ENCODE results near the gene BCL2L13. TPM values are rescaled to one million over a fixed set of nuclear protein-coding genes. Genes with fewer than 3 reads are reported as not detected.

BCL2L13 gene
- total RNA-seq, 2 donors from 2014 or later: 64.7 to 67.9 TPM

DNA sequence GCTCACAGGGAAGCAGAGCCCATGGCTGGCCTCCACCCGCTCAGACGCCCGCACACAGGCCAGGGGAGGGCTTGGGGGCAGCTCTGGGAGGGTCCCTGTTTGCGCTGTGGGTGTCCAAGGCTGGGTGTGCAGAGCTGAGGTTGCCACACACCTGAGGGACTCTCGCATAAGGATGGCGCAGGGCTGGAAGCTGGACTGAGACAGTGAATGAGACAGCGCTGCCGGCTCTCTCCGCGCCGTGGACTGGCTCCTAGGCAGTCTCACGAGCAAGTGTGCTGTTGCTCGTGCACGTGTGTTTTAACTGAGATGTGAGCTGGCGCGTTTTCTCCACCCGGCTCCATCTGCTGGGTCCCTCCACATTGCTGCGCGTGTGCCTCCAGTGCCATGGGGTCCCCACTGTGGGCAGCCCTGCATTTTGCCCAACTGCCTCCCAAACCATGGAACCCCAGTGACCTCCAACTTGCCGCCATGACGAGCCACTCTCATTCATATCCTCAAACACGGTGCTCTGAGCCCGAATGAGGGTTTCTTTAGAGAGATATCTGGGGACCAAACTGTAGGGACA, 139.9 kb downstream of the BCL2L13 start:
- Histone ChIP-seq H3K27ac (no peak overlapping the region), H3K27me3 (replicated peaks; ENCODE audit: insufficient read depth) (no peaks in the 10 kb centered on the region), H3K36me3 (no peaks in the 10 kb centered on the region), H3K4me3 (no peak overlapping the region), H3K9me3 (no peaks in the 10 kb centered on the region), H3K4me1 (replicated peaks) (no peaks in the 10 kb centered on the region)
- TF ChIP-seq, protein P1, sequence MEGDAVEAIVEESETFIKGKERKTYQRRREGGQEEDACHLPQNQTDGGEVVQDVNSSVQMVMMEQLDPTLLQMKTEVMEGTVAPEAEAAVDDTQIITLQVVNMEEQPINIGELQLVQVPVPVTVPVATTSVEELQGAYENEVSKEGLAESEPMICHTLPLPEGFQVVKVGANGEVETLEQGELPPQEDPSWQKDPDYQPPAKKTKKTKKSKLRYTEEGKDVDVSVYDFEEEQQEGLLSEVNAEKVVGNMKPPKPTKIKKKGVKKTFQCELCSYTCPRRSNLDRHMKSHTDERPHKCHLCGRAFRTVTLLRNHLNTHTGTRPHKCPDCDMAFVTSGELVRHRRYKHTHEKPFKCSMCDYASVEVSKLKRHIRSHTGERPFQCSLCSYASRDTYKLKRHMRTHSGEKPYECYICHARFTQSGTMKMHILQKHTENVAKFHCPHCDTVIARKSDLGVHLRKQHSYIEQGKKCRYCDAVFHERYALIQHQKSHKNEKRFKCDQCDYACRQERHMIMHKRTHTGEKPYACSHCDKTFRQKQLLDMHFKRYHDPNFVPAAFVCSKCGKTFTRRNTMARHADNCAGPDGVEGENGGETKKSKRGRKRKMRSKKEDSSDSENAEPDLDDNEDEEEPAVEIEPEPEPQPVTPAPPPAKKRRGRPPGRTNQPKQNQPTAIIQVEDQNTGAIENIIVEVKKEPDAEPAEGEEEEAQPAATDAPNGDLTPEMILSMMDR (IDR thresholded peaks at IDR 0.05): no peak
- TF ChIP-seq POLR2AphosphoS5 (IDR thresholded peaks at IDR 0.05) (no peak), POLR2A (IDR thresholded peaks at IDR 0.05) (no peak)
- DNase-seq (ENCODE audit: low spot score): no peak
- intact Hi-C loops (cut with DNase I): no loop called here
- 92% methylated on average over 23 of the region's 23 CpGs for WGBS

DNA sequence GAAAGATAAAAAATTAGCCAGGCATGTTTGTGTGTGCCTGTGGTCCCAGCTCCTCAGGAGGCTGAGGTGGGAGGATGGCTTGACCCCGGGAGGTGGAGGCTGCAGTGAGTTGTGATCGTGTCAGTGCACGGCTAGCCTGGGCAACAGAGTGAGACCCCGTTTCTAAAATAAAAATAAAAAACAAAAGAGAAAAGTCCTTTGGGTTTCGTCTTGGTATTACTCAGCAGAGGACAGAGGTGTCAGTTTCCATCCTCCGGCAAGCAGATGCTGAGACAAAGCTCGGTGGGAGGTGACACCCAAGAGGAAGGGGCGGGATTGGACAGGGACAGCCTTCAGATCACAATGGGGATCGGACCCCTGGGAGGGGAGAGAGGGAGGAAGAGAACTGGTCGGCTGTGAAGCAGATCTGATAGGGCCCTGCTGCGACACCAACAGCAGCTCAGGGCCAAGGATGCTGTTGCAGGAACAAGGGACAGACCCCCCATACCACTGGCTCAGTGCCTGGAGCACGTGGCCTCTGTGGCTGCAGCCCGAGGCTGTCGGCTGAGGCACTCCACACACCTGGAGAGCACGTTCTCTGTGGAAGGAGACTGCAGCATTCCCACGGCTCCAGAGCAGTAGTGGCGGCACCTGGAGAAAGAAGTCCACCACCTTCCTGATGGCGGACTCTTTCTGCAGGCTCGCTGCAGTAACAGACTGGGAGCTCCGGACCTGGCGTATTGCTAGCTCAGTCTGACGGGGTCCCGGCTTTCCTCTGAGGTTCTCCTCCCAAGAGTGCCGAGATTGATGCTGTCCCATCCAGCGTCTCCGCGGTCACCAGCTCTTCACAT, 140.9 kb downstream of the BCL2L13 start:
- H3K36me3 ChIP-seq: no peaks in the 10 kb centered on the region
- intact Hi-C loops (cut with DNase I): loop anchor here (10.0 kb wide), 1 partner anchor 215 kb away; the partner anchor contains the start of gene SLC25A18
- no peak overlapping the region for H3K4me3 ChIP-seq
- WGBS: 77% methylated on average over 27 of the region's 27 CpGs
- no peaks in the 10 kb centered on the region for H3K27me3 ChIP-seq (replicated peaks; ENCODE audit: insufficient read depth)
- no peak for DNase-seq (ENCODE audit: low spot score)
- no peaks in the 10 kb centered on the region for H3K4me1 ChIP-seq (replicated peaks)
- no peaks in the 10 kb centered on the region for H3K9me3 ChIP-seq
- TF ChIP-seq, protein P1 (IDR thresholded peaks at IDR 0.05): no peak
- TF ChIP-seq POLR2A (IDR thresholded peaks at IDR 0.05): no peak
- TF ChIP-seq POLR2AphosphoS5 (IDR thresholded peaks at IDR 0.05): no peak
- H3K27ac ChIP-seq: no peak overlapping the region

DNA sequence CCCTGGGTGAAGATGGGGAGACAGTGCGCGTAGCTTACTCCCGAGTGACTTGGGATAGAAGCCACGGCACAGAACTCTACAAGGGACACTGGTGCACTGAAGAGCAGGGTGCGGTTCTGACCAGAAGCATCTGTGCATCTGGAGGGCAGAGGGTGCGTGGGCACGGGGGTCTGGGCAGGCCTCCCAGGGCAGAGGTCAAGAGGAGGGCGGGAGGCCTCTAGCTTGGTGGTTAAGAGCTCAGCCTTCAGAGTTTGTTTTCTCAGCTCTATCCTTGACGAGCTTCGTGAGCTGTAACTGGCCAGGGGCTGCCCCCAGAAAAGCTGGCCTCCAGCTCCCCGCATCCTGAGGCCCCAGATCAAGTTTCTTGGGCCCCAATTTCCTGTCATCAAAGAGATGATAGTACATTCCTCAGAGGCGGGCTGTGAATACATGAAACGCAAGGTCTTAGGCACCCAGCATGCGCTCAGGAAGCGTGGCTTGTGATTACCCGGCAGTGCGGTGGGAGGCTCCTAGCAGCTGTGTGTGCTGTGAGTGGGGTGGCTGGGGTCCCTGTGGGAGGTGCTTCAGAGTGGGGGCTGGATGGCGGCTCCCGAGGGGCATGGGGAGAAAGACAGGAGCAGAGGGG, 141.7 kb downstream of the BCL2L13 start:
- Histone ChIP-seq H3K4me1 (replicated peaks) (no peaks in the 10 kb centered on the region), H3K27me3 (replicated peaks; ENCODE audit: insufficient read depth) (no peaks in the 10 kb centered on the region), H3K4me3 (no peak overlapping the region), H3K9me3 (no peaks in the 10 kb centered on the region), H3K27ac (no peak overlapping the region), H3K36me3 (no peaks in the 10 kb centered on the region)
- no peak for DNase-seq (ENCODE audit: low spot score)
- TF ChIP-seq, protein P1 (IDR thresholded peaks at IDR 0.05): no peak
- TF ChIP-seq POLR2AphosphoS5 (IDR thresholded peaks at IDR 0.05) (no peak), POLR2A (IDR thresholded peaks at IDR 0.05) (no peak)
- intact Hi-C loops (cut with DNase I): loop anchor here (10.0 kb wide), 1 partner anchor 215 kb away; the partner anchor contains the start of gene SLC25A18
- 80% methylated on average over 19 of the region's 19 CpGs for WGBS

Small RNA genes lying within 50 kb of the gene (microRNA-seq; reads per million reads assigned to microRNA genes)
- gene MIR3198-1: not detected

Small RNA genes lying within 50 kb of the gene (small RNA-seq; reads per million reads assigned to genes)
- gene MIR3198-1: 0 reads per million in 2 donors

Other genes starting within 250 kb of the BCL2L13 start
- gene SLC25A18, start 75.3 kb upstream of the BCL2L13 start, total RNA-seq: 10 to 100 TPM in 1 of 2 donors, 1 to 10 TPM in 1; 9.0 to 10.6 TPM
- gene ATP6V1E1, start 10.0 kb upstream of the BCL2L13 start, total RNA-seq: 100 to 1,000 TPM; 101 to 150 TPM
- gene BID, start 135.7 kb downstream of the BCL2L13 start, total RNA-seq: 10 to 100 TPM; 18.1 to 21.0 TPM